Measurements from ENCODE around the gene MKX. TPM values are rescaled to one million over a fixed set of nuclear protein-coding genes. Genes with fewer than 3 reads are reported as not detected.
A peak's percentile ranks its signal among the peaks of the same experiment; 100 is the strongest.

MKX gene
- polyA plus RNA-seq, 3 donors = not detected

DNA sequence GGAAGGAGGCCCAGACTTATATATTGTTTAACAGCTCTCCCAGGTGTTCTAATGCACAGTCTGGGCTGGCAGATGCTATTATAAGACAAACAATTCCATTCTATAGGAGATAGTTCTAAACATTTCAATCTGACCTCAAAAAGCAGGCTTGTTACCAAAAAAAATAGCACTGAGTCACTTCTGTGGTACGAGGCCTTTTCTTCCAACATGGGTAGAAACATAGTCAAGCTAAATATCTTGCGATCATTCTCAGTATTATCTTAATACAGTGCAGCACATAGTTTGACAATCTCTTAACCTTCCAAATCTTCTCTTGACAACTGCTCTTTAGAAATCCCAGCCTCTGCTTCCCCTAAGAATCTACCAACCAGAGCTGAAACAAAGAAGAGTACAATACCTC is 46.6 kb upstream of the MKX start:
- no peaks in the 10 kb centered on the region for H3K4me1 ChIP-seq (ENCODE audit: control insufficient read depth in 1 of 2, insufficient read depth in 2 of 2, low read length in 2 of 2)
- DNase-seq = no peak
- H3K9me3 Mint-ChIP-seq = peaks cover 0 to 6% (median 4%) of the 10 kb centered on the region in 7 donors
- no peak overlapping the region for H3K9ac ChIP-seq (ENCODE audit: insufficient read depth, low read length, poor library complexity, severe bottlenecking)
- no peaks in the 10 kb centered on the region for H3K4me1 Mint-ChIP-seq
- H3K36me3 ChIP-seq (replicated peaks in 1 of 2; ENCODE audit: control insufficient read depth in 1 of 2, insufficient read depth in 2 of 2, low read length in 2 of 2) = no peaks in the 10 kb centered on the region
- H3K27me3 ChIP-seq (ENCODE audit: control insufficient read depth in 2 of 2, insufficient read depth in 2 of 2, low read length in 2 of 2) = no peaks in the 10 kb centered on the region
- no peaks in the 10 kb centered on the region for H3K79me2 ChIP-seq (ENCODE audit: insufficient read depth, low read length)
- H3K27ac ChIP-seq (ENCODE audit: low read depth in 1 of 2, low read length in 2 of 2) = no peak overlapping the region
- no peaks in the 10 kb centered on the region for H4K20me1 ChIP-seq (ENCODE audit: insufficient read depth, low read length)
- WGBS (ENCODE audit: insufficient coverage) = 100% methylated on average over 1 of the region's 2 CpGs
- no peak overlapping the region for H3K4me3 Mint-ChIP-seq
- H2AFZ ChIP-seq (ENCODE audit: insufficient read depth, low read depth, low read length, poor library complexity, severe bottlenecking) = no peak overlapping the region
- no peak overlapping the region for H3K27ac Mint-ChIP-seq
- H3K4me3 ChIP-seq (replicated peaks in 1 of 3; ENCODE audit: low read depth in 2 of 3, low read length in 3 of 3) = no peak overlapping the region
- intact Hi-C loops (cut with micrococcal nuclease) = no loop called here
- no peaks in the 10 kb centered on the region for H3K36me3 Mint-ChIP-seq
- TF ChIP-seq, protein P1, sequence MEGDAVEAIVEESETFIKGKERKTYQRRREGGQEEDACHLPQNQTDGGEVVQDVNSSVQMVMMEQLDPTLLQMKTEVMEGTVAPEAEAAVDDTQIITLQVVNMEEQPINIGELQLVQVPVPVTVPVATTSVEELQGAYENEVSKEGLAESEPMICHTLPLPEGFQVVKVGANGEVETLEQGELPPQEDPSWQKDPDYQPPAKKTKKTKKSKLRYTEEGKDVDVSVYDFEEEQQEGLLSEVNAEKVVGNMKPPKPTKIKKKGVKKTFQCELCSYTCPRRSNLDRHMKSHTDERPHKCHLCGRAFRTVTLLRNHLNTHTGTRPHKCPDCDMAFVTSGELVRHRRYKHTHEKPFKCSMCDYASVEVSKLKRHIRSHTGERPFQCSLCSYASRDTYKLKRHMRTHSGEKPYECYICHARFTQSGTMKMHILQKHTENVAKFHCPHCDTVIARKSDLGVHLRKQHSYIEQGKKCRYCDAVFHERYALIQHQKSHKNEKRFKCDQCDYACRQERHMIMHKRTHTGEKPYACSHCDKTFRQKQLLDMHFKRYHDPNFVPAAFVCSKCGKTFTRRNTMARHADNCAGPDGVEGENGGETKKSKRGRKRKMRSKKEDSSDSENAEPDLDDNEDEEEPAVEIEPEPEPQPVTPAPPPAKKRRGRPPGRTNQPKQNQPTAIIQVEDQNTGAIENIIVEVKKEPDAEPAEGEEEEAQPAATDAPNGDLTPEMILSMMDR (IDR thresholded peaks at IDR 0.05) = no peak
- H3K4me2 ChIP-seq (replicated peaks; ENCODE audit: extremely low read depth, low read length, poor library complexity, severe bottlenecking) = no peak overlapping the region
- H3K9me3 ChIP-seq (replicated peaks in 1 of 2; ENCODE audit: control insufficient read depth in 1 of 2, insufficient read depth in 1 of 2, low read length in 2 of 2) = no peaks in the 10 kb centered on the region
- peaks cover 2 to 11% (median 8%) of the 10 kb centered on the region in 3 donors for H3K27me3 Mint-ChIP-seq (ENCODE audit: low read depth in 3 of 3)

DNA sequence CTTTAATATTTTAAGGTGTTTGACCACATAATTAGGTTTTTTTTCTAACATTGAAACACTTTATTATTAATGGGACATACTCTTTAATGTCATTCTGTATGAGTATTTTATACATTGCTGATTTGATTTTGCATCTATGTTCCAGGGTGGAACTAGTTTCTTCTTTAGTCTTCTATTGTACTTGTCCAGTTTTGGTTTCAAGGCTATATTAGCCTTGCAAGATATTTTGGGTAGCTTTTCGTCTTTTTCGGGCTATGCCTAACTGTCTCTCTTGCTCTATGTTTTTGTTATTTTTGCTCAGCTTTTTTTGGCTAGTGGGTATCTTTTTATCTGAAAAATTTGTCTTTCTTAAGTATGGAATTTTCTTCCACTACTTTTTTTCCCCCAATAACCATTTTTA is 38.7 kb upstream of the MKX start:
- TF ChIP-seq, protein P1 (IDR thresholded peaks at IDR 0.05) = no peak
- no peaks in the 10 kb centered on the region for H3K27me3 ChIP-seq (ENCODE audit: control insufficient read depth in 2 of 2, insufficient read depth in 2 of 2, low read length in 2 of 2)
- H3K79me2 ChIP-seq (ENCODE audit: insufficient read depth, low read length) = no peaks in the 10 kb centered on the region
- H2AFZ ChIP-seq (ENCODE audit: insufficient read depth, low read depth, low read length, poor library complexity, severe bottlenecking) = no peak overlapping the region
- H3K27ac ChIP-seq (ENCODE audit: low read depth in 1 of 2, low read length in 2 of 2) = no peak overlapping the region
- no peak overlapping the region for H3K4me3 ChIP-seq (replicated peaks in 1 of 3; ENCODE audit: low read depth in 2 of 3, low read length in 3 of 3)
- H3K36me3 ChIP-seq (replicated peaks in 1 of 2; ENCODE audit: control insufficient read depth in 1 of 2, insufficient read depth in 2 of 2, low read length in 2 of 2) = no peaks in the 10 kb centered on the region
- no peak overlapping the region for H3K9ac ChIP-seq (ENCODE audit: insufficient read depth, low read length, poor library complexity, severe bottlenecking)
- no peak overlapping the region for H3K4me2 ChIP-seq (replicated peaks; ENCODE audit: extremely low read depth, low read length, poor library complexity, severe bottlenecking)
- Mint-ChIP-seq H3K27ac (peak overlapping the region in 1 of 7 donors; percentile 80), H3K27me3 (ENCODE audit: low read depth in 3 of 3) (peaks cover 5 to 11% (median 5%) of the 10 kb centered on the region in 3 donors), H3K9me3 (peaks cover 0 to 5% (median 0%) of the 10 kb centered on the region in 7 donors), H3K4me3 (no peak overlapping the region), H3K36me3 (no peaks in the 10 kb centered on the region), H3K4me1 (peaks cover 2% of the 10 kb centered on the region)
- intact Hi-C loops (cut with micrococcal nuclease) = no loop called here
- DNase-seq = no peak
- H3K9me3 ChIP-seq (replicated peaks in 1 of 2; ENCODE audit: control insufficient read depth in 1 of 2, insufficient read depth in 1 of 2, low read length in 2 of 2) = peaks cover 0 to 3% of the 10 kb centered on the region in 2 donors
- no peaks in the 10 kb centered on the region for H4K20me1 ChIP-seq (ENCODE audit: insufficient read depth, low read length)
- H3K4me1 ChIP-seq (ENCODE audit: control insufficient read depth in 1 of 2, insufficient read depth in 2 of 2, low read length in 2 of 2) = no peaks in the 10 kb centered on the region
- WGBS (ENCODE audit: insufficient coverage) = no CpG with 5 or more reads among the region's 2 CpGs
